ENCODE results near the gene EEF1AKMT3.

EEF1AKMT3 gene

GRCh38 chr12:57753756-57754337, 18.6 kb upstream of the EEF1AKMT3 start:
- Histone ChIP-seq H3K27me3 (ENCODE audit: insufficient read depth, low read length, poor library complexity) (no peaks in the 10 kb centered on the region), H3K9ac (ENCODE audit: low read depth, low read length) (peak overlapping the region; percentile 29; the same call in 1 of the 2 replicates), H3K36me3 (ENCODE audit: insufficient read depth, low read length) (peaks cover 50% of the 10 kb centered on the region), H4K20me1 (ENCODE audit: insufficient read depth, low read length) (peaks cover 36% of the 10 kb centered on the region), H3K4me3 (ENCODE audit: low read depth in 1 of 2, low read length in 2 of 2) (peak overlapping the region in 1 of 2 experiments; percentile 68; a peak in 1 of 4 replicates), H3K4me2 (ENCODE audit: insufficient read depth, low read length) (peak overlapping the region; percentile 80; the same call in 1 of the 2 replicates), H3K9me3 (ENCODE audit: insufficient read depth, low read length, severe bottlenecking) (no peaks in the 10 kb centered on the region), H3K4me1 (ENCODE audit: insufficient read depth, low read length) (peaks cover 57% of the 10 kb centered on the region), H3K27ac (ENCODE audit: low read length) (no peak overlapping the region; the same call in 1 of the 2 replicates), H3K79me2 (ENCODE audit: insufficient read depth, low read length) (peaks cover 52% of the 10 kb centered on the region), H2AFZ (ENCODE audit: low read depth, low read length) (peak overlapping the region; percentile 71; the same call in 1 of the 2 replicates)
- no peak for TF ChIP-seq EZH2 (IDR thresholded peaks at IDR 0.05; ENCODE audit: borderline replicate concordance, low read depth, low read length, severe bottlenecking)
- no peak for TF ChIP-seq CTCF (IDR thresholded peaks at IDR 0.05; ENCODE audit: borderline replicate concordance, extremely low read depth, low read length, poor library complexity, severe bottlenecking)
- no peak for DNase-seq
- no peak for ATAC-seq (ENCODE audit: insufficient read depth, low read depth)

- H4K20me1 ChIP-seq (ENCODE audit: insufficient read depth, low read length): peaks cover 37% of the 10 kb centered on the region
- H3K4me2 ChIP-seq (ENCODE audit: insufficient read depth, low read length): peak within 1 kb of the TSS; percentile 80
- H3K4me1 ChIP-seq (ENCODE audit: insufficient read depth, low read length): peaks cover 53% of the 10 kb centered on the region
- peak within 1 kb of the TSS; percentile 53; the same call in 1 of the 2 replicates for H3K27ac ChIP-seq (ENCODE audit: low read length)
- peak; percentile 89 for DNase-seq
- peaks cover 47% of the 10 kb centered on the region for H3K36me3 ChIP-seq (ENCODE audit: insufficient read depth, low read length)
- peak within 1 kb of the TSS; percentile 70 for H3K9ac ChIP-seq (ENCODE audit: low read depth, low read length)
- H3K9me3 ChIP-seq (ENCODE audit: insufficient read depth, low read length, severe bottlenecking): no peaks in the 10 kb centered on the region
- peak; percentile 59 for ATAC-seq (ENCODE audit: insufficient read depth, low read depth)
- H3K4me3 ChIP-seq (ENCODE audit: low read depth in 1 of 2, low read length in 2 of 2): peak within 1 kb of the TSS; percentile 56 to 68; a peak in 3 of 4 replicates
- TF ChIP-seq CTCF (IDR thresholded peaks at IDR 0.05; ENCODE audit: borderline replicate concordance, extremely low read depth, low read length, poor library complexity, severe bottlenecking) (no peak), EZH2 (IDR thresholded peaks at IDR 0.05; ENCODE audit: borderline replicate concordance, low read depth, low read length, severe bottlenecking) (no peak)
- peaks cover 44% of the 10 kb centered on the region for H3K79me2 ChIP-seq (ENCODE audit: insufficient read depth, low read length)
- H3K27me3 ChIP-seq (ENCODE audit: insufficient read depth, low read length, poor library complexity): no peaks in the 10 kb centered on the region
- H2AFZ ChIP-seq (ENCODE audit: low read depth, low read length): peak within 1 kb of the TSS; percentile 71
These were observed 17.8 kb upstream of the EEF1AKMT3 start, which contains the start of gene MARCHF9 for GRCh38 chr12:57754411-57755193. MARCHF9 (plus strand) TSS chr12:57755103; CDS start chr12:57755529, 426 bp downstream.

GRCh38 chr12:57755194-57755453, 17.3 kb upstream of the EEF1AKMT3 start:
- Histone ChIP-seq H3K9me3 (ENCODE audit: insufficient read depth, low read length, severe bottlenecking) (no peaks in the 10 kb centered on the region), H3K36me3 (ENCODE audit: insufficient read depth, low read length) (peaks cover 47% of the 10 kb centered on the region), H3K79me2 (ENCODE audit: insufficient read depth, low read length) (peaks cover 40% of the 10 kb centered on the region), H2AFZ (ENCODE audit: low read depth, low read length) (0 out of 2 replicates have a peak overlapping the region, but pooled peaks have one; percentile 49), H4K20me1 (ENCODE audit: insufficient read depth, low read length) (peaks cover 42% of the 10 kb centered on the region), H3K4me1 (ENCODE audit: insufficient read depth, low read length) (peaks cover 52% of the 10 kb centered on the region), H3K9ac (ENCODE audit: low read depth, low read length) (peak overlapping the region; percentile 70), H3K4me2 (ENCODE audit: insufficient read depth, low read length) (peak overlapping the region; percentile 80; the same call in 1 of the 2 replicates), H3K4me3 (ENCODE audit: low read depth in 1 of 2, low read length in 2 of 2) (peak overlapping the region; percentile 56 to 68; a peak in 3 of 4 replicates), H3K27ac (ENCODE audit: low read length) (no peak overlapping the region), H3K27me3 (ENCODE audit: insufficient read depth, low read length, poor library complexity) (no peaks in the 10 kb centered on the region)
- DNase-seq (no peak), ATAC-seq (ENCODE audit: insufficient read depth, low read depth) (no peak)
- TF ChIP-seq CTCF (IDR thresholded peaks at IDR 0.05; ENCODE audit: borderline replicate concordance, extremely low read depth, low read length, poor library complexity, severe bottlenecking) (no peak), EZH2 (IDR thresholded peaks at IDR 0.05; ENCODE audit: borderline replicate concordance, low read depth, low read length, severe bottlenecking) (no peak)

All from DND-41 (cell line).